OCI-LY7 (cell line): ENCODE measurements around the gene EPS15. TPM values are rescaled to one million over a fixed set of nuclear protein-coding genes. Genes with fewer than 3 reads are reported as not detected.
A peak's percentile ranks its signal among the peaks of the same experiment; 100 is the strongest.
"Not testable (repeated sequence)": the region's sequence is repeated elsewhere in the genome, so short reads cannot be mapped to it uniquely, and the experiment has no call there.

ENCODE experiments used
- BruUV-seq: library from RNA; stranded (reverse); fragments of 400-500 nt; replicated peaks from 2 replicates; lab custom pipeline; 2021; lab: Mats Ljungman, UMichigan
- CTCF ChIA-PET: fragments of 300-600 bp; sonication (Branson Sonifier 250); formaldehyde crosslinking; loops from one replicate; lab custom pipeline; 2022; ENCODE audit warnings: antibody characterized with exemption; ENCODE audit not compliant: unreplicated experiment; lab: Charles Lee
- POLR2A ChIA-PET: fragments of 300-600 bp; sonication (Branson Sonifier 250); formaldehyde crosslinking; loops from one replicate; lab custom pipeline; 2022; ENCODE audit warnings: antibody characterized with exemption; lab: Charles Lee
- DNase-seq: peaks from one replicate; pipeline ENCODE4 v3.0.0-alpha.2; 2015; ENCODE audit warnings: low spot score
- H2AFZ ChIP-seq: fragments of 200-600 bp; sonication (generic), shearing (Covaris generic); 2 replicates; pipeline ENCODE4 v1.6.1; 2014; ENCODE audit warnings: mild to moderate bottlenecking, antibody characterized with exemption, low read length, moderate library complexity
- H3K27ac ChIP-seq: fragments of 200-600 bp; sonication (generic); 2 replicates; pipeline ENCODE4 v1.5.1; 2014; ENCODE audit warnings: mixed run types, low read depth, mild to moderate bottlenecking, moderate library complexity, low read length, inconsistent platforms; ENCODE audit not compliant: poor library complexity, severe bottlenecking
- H3K36me3 ChIP-seq: fragments of 200-600 bp; sonication (generic); 2 replicates; pipeline ENCODE4 v1.6.1; 2014; ENCODE audit warnings: mild to moderate bottlenecking, antibody characterized with exemption, low read length, moderate library complexity, mixed read lengths; ENCODE audit not compliant: insufficient read depth
- H3K4me1 ChIP-seq: fragments of 200-600 bp; sonication (generic); 2 replicates; pipeline ENCODE4 v1.5.1; 2014; ENCODE audit warnings: mild to moderate bottlenecking, low read length; ENCODE audit not compliant: insufficient read depth, poor library complexity, severe bottlenecking
- H3K4me2 ChIP-seq: fragments of 200-600 bp; sonication (generic); 2 replicates; pipeline ENCODE4 v1.6.1; 2014; ENCODE audit warnings: mild to moderate bottlenecking, low read length
- H3K4me3 ChIP-seq: fragments of 200-600 bp; sonication (generic); 2 replicates; pipeline ENCODE4 v1.5.1; 2014; ENCODE audit warnings: mild to moderate bottlenecking, low read depth, low read length; ENCODE audit not compliant: poor library complexity, severe bottlenecking
- H3K79me2 ChIP-seq: fragments of 200-600 bp; sonication (generic); 2 replicates; pipeline ENCODE4 v1.6.1; 2016; ENCODE audit warnings: low read depth, mild to moderate bottlenecking, low read length, moderate library complexity, mixed read lengths; ENCODE audit not compliant: insufficient read depth
- H3K9me2 ChIP-seq: fragments of 200-600 bp; sonication (generic); 2 replicates; pipeline ENCODE4 v1.6.1; 2016; ENCODE audit warnings: mild to moderate bottlenecking, low read length, mixed read lengths; ENCODE audit not compliant: insufficient read depth
- H3K9me3 ChIP-seq: fragments of 200-600 bp; sonication (generic); 2 replicates; pipeline ENCODE4 v1.6.1; 2014; ENCODE audit warnings: mild to moderate bottlenecking, mixed run types, low read length, mixed read lengths
- H4K20me1 ChIP-seq: fragments of 200-600 bp; sonication (generic); 2 replicates; pipeline ENCODE4 v1.6.1; 2014; ENCODE audit warnings: mild to moderate bottlenecking, antibody characterized with exemption, low read length, moderate library complexity, mixed read lengths; ENCODE audit not compliant: insufficient read depth
- EZH2phosphoT487 ChIP-seq: fragments of 200-600 bp; sonication (generic); IDR thresholded peaks from 2 replicates; pipeline ENCODE4 v1.6.1; 2018; ENCODE audit warnings: low read depth, borderline replicate concordance, mild to moderate bottlenecking, mixed run types, antibody characterized with exemption, low read length, moderate library complexity, mixed read lengths
- intact Hi-C: fragments of 100-400 bp; cut with micrococcal nuclease; formaldehyde crosslinking; loops from one replicate; pipeline ENCODE4 v1.10.0; 2022; ENCODE audit not compliant: unreplicated experiment
- total RNA-seq, 2 experiments: library from RNA; depleted of rRNA in 1 of 2; stranded (reverse); fragments of >200 nt in 1 of 2; shearing (Covaris generic) in 1 of 2; gene quantifications; 2 replicates each; pipeline ENCODE4 v1.2.3, GENCODE V29; 2014 to 2022
- TF ChIP-seq, protein P1 (sequence below): fragments of 200-600 bp; sonication (generic); conservative IDR thresholded peaks from 2 replicates; pipeline ENCODE4 v1.5.1; 2014; ENCODE audit warnings: mild to moderate bottlenecking, antibody characterized with exemption, low read length, moderate library complexity, mixed read lengths

Gene EPS15
- total RNA-seq, 2 experiments from 2014 or later: 23.8 to 73.2 TPM

DNA sequence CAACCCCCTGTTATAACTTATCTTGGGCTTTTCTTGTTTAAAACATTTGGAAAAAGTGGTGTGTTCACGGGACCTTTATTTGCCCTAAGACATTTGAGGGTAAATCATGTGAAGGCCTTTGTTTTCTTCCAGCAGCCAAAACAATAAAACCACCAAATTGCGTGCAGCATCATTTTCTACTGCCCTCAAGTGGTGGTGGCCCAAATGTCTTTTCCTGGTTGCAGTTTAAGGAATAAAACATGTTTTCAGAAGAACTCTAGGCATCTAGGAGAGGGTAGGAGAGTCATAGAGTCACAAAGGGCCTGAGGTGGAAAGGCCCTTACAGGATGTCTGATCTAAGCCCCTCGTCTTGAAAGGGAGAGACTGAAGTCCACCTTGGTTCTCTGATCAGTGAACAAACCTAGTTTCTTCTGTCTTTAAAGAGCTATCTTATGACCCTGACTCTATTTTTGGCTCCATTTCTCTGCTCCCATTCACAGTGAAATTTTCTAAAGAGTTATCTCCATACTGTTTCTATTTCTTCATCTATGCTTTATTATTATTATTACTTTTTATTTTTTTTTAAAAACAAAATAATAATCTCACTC lies 16.0 kb upstream of the EPS15 start:
- BruUV-seq: no TSS peak
- no peak overlapping the region for H3K4me3 ChIP-seq
- intact Hi-C loops: loop anchor here (2.0 kb wide), 1 partner anchor 192 kb away; no protein-coding TSS in a partner anchor
- H3K79me2 ChIP-seq: no peaks in the 10 kb centered on the region
- H3K4me2 ChIP-seq: no peak overlapping the region
- H4K20me1 ChIP-seq: no peaks in the 10 kb centered on the region
- TF ChIP-seq EZH2phosphoT487: no peak
- TF ChIP-seq, protein P1, sequence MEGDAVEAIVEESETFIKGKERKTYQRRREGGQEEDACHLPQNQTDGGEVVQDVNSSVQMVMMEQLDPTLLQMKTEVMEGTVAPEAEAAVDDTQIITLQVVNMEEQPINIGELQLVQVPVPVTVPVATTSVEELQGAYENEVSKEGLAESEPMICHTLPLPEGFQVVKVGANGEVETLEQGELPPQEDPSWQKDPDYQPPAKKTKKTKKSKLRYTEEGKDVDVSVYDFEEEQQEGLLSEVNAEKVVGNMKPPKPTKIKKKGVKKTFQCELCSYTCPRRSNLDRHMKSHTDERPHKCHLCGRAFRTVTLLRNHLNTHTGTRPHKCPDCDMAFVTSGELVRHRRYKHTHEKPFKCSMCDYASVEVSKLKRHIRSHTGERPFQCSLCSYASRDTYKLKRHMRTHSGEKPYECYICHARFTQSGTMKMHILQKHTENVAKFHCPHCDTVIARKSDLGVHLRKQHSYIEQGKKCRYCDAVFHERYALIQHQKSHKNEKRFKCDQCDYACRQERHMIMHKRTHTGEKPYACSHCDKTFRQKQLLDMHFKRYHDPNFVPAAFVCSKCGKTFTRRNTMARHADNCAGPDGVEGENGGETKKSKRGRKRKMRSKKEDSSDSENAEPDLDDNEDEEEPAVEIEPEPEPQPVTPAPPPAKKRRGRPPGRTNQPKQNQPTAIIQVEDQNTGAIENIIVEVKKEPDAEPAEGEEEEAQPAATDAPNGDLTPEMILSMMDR: peak; percentile 94
- H3K9me2 ChIP-seq: no peaks in the 10 kb centered on the region
- peak; percentile 56 for DNase-seq
- H3K27ac ChIP-seq: no peak overlapping the region
- no peaks in the 10 kb centered on the region for H3K9me3 ChIP-seq
- H2AFZ ChIP-seq: peak overlapping the region; percentile 31; the same call in 1 of the 2 replicates
- ChIA-PET CTCF (interaction anchor here (1.0 kb wide), 1 partner anchor 11 kb away, joined by 4 read pairs; no protein-coding TSS in a partner anchor), POLR2A (interaction anchor here (0.6 kb wide), 1 partner anchor 34 kb away, joined by 3 read pairs; no protein-coding TSS in a partner anchor)
- H3K4me1 ChIP-seq: no peaks in the 10 kb centered on the region
- H3K36me3 ChIP-seq: no peaks in the 10 kb centered on the region

DNA sequence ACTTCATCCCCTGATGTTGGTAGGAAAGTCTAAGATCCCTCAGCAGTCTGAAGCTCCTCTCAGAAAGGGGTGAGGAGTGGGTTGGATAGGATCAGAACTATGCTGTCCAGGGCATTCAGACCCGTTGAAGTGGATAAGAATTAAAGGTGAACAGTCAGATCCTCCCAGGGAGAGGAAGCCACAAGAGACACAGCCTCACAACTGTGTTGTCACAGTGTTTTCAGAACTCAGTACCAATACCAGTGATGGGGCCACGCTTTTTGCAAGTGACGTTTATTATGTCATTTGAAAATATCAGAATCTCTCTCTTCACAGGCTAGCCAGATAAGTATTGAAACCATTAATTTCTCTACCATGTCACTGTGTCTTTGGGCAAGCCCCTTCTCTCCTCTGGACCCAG lies 15.4 kb upstream of the EPS15 start:
- intact Hi-C loops: loop anchor here (2.0 kb wide), 1 partner anchor 192 kb away; no protein-coding TSS in a partner anchor
- no peak overlapping the region for H3K4me3 ChIP-seq
- no peak for DNase-seq
- peak overlapping the region; percentile 31; the same call in 1 of the 2 replicates for H2AFZ ChIP-seq
- H3K79me2 ChIP-seq: no peaks in the 10 kb centered on the region
- ChIA-PET CTCF (no interaction called here), POLR2A (interaction anchor here (0.7 kb wide), 1 partner anchor 229 kb away, joined by 3 read pairs; no protein-coding TSS in a partner anchor)
- no peaks in the 10 kb centered on the region for H4K20me1 ChIP-seq
- no peak overlapping the region for H3K4me2 ChIP-seq
- no TSS peak for BruUV-seq
- no peaks in the 10 kb centered on the region for H3K36me3 ChIP-seq
- no peak overlapping the region for H3K27ac ChIP-seq
- H3K4me1 ChIP-seq: no peaks in the 10 kb centered on the region
- TF ChIP-seq, protein P1: no peak
- no peak for TF ChIP-seq EZH2phosphoT487
- H3K9me2 ChIP-seq: no peaks in the 10 kb centered on the region
- no peaks in the 10 kb centered on the region for H3K9me3 ChIP-seq

DNA sequence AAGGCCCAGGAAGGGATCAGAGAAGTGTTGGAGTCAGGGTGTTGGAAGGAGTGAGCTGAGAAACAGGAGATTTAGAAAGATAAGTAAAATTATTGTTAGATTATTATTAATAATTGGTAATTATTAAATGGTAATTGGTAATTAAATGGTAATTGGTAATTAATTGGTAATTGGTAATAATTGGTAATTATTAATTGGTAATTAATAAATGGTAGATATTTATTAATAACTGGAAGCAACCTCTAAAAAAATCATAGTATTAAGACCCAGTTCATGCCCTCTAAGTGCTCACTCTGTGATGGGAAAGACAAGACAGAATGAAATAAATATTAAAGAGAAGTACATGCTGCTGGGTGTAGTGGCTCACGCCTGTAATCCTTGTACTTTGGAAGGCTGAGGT lies 13.8 kb upstream of the EPS15 start:
- ChIA-PET CTCF (no interaction called here), POLR2A (interaction anchor here (0.6 to 0.7 kb wide), 3 partner anchors 47 to 170 kb away, joined by 3 to 4 read pairs (median 3); no protein-coding TSS in a partner anchor)
- Histone ChIP-seq H3K27ac (no peak overlapping the region), H3K4me3 (no peak overlapping the region), H2AFZ (no peak overlapping the region), H3K9me3 (no peaks in the 10 kb centered on the region), H3K79me2 (no peaks in the 10 kb centered on the region), H3K36me3 (no peaks in the 10 kb centered on the region), H4K20me1 (no peaks in the 10 kb centered on the region), H3K4me2 (no peak overlapping the region), H3K9me2 (no peaks in the 10 kb centered on the region), H3K4me1 (no peaks in the 10 kb centered on the region)
- no peak for DNase-seq
- TF ChIP-seq, protein P1: no peak
- TF ChIP-seq EZH2phosphoT487: no peak
- BruUV-seq: no TSS peak
- intact Hi-C loops: no loop called here

DNA sequence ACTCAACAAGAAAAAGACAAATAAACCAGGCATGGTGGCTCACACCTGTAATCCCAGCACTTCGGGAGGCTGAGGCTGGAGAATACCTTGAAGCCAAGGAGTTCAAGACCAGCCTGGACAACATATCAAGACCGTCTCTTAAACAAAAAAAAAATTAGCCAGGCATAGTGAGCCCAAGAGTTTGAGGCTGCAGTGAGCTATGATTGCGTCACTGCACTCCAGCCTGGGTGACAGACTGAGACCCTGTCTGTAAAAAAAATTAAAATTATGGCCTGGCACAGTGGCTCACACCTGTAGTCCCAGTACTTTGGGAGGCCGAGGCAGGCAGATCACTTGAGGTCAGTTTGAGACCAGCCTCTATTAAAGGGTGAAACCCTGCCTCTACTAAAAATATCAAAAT lies 11.4 kb upstream of the EPS15 start:
- POLR2A ChIA-PET: interaction anchor here (0.6 kb wide), 1 partner anchor 282 kb away, joined by 4 read pairs; no protein-coding TSS in a partner anchor
- H3K36me3 ChIP-seq, DNase-seq, BruUV-seq, H3K9me3 ChIP-seq, intact Hi-C loops, H3K27ac ChIP-seq, H3K79me2 ChIP-seq, H4K20me1 ChIP-seq, H3K9me2 ChIP-seq, H3K4me3 ChIP-seq, CTCF ChIA-PET, H3K4me2 ChIP-seq, H2AFZ ChIP-seq, H3K4me1 ChIP-seq: not testable (repeated sequence)
